Stimulated activated naive CD4-positive, alpha-beta T cell (primary cell): Measurements from ENCODE around the gene ADAMTS15.

Source experiments
- DNase-seq, 6 experiments: peaks; one replicate each; lab custom pipeline; 2025; lab: John Stamatoyannopoulos, UW

The ADAMTS15 gene

DNA sequence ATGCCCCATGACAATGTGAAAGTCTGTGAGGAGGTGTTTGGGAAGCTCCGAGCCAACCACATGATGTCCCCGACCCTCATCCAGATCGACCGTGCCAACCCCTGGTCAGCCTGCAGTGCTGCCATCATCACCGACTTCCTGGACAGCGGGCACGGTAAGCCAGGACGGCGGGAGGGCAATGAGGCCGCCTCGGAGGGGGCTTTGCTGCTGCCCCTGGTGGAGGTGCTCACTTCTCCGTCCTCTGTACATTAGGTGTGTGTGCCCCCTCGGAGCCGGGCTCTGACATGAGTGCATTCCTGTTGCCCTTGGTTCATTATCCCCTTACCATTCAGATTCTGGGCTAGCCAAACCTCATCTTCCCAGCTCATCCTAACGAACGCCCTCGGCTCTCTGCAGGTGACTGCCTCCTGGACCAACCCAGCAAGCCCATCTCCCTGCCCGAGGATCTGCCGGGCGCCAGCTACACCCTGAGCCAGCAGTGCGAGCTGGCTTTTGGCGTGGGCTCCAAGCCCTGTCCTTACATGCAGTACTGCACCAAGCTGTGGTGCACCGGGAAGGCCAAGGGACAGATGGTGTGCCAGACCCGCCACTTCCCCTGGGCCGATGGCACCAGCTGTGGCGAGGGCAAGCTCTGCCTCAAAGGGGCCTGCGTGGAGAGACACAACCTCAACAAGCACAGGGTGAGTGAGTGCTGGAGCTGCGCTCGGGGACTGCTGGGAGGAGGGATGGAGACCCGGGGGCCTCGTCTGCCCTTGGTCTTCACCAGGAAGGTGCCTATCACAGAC, 13.8 kb downstream of the ADAMTS15 start:
- no peak for DNase-seq

DNA sequence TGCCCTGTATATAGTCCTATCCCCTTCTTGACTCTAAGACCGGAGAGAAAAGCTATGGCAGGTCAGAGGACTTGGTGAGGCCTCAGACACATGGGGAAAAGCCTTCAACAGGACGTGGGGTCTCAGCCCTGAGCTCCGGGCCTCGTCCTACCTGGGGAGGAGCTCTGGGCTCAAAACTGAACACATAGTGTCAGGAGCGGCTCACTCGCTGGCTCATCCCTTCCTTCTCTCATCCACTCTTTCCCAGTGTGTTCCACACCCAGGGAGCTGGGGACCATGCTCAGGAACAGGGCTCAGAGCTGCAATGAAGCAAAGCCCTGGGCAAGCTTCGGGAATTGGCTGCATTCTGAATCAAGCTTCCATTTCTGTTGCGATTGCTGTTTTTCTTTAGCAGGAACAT, 14.5 kb downstream of the ADAMTS15 start:
- no peak for DNase-seq

DNA sequence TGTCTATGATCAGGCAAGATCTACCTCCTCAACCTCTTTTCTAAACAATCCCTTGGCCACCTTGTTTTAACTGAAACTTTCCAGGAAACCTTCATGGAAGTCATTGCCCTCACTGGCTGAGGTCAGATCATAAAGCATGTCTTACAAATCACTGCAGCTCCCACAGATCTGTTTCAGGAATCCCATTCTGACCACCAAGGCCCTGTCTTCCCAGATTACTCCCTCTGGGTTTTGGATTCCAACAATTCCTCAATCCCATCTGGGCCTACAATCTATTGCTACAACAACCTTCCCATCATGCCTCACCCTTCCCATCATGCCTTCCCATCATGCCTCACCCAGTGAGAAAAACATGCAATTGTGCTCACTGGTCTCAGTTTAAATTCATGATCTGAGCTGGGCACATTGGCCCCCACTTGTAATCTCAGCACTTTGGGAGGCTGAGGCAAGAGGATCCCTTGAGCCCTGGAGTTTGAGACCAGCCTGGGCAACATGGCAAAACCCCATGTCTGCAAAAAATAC, 15.9 kb downstream of the ADAMTS15 start:
- no peak for DNase-seq

DNA sequence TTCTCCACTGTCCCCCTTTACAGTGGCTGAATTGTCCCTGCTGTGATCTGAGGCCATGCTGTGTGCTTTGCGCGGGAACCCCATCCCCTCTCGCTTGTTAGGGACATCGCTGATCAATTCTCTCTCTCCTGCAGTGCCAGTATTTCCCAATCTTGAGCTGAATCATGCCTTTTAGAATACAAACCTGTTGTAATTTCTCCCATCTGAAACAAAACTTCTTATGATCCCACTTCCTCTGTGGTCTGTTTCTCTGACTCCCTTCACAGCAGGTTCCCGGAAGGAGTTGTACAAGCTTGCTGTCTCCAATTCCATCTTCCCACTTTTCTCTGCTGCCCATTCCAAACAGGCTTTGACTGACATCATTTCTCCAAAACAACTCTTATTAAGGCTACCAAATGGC, 16.8 kb downstream of the ADAMTS15 start:
- no peak for DNase-seq

DNA sequence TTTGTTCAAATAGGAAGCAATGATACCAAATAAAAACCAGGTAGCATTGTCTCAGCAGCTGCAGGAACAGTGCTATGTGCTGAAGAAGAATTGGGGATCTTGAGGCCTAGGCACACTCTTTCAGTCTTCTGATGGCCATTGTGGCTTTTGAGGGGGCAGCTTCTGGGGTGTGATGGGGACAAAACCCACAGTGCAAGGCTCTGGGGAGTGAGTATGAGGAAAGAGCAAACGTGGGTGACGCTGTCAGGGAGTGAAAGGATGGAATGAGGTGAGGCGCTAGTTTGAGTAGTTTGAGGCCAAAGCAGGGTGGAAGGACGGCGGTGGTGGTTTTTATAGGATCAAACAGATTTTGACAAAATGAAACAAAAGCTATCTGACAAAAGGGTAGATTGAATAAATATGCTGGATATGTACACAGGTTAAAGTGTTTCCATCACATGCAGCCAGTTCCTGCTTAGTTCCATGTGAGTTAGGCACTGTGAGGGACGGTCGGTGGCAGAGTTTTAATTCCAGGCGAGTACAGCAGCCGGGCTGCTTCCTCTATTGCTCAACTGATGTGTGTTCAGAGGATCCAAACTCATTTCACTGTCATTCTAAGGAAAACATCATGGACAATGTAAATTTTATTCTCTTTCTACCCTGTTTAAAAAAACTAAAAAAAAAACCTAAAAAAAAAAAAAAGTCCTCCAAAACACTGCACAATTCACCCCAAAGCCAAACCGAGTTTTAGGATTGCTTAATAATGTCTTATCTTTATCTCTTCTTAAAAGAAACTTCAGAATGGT, 18.9 kb downstream of the ADAMTS15 start:
- no peak for DNase-seq

DNA sequence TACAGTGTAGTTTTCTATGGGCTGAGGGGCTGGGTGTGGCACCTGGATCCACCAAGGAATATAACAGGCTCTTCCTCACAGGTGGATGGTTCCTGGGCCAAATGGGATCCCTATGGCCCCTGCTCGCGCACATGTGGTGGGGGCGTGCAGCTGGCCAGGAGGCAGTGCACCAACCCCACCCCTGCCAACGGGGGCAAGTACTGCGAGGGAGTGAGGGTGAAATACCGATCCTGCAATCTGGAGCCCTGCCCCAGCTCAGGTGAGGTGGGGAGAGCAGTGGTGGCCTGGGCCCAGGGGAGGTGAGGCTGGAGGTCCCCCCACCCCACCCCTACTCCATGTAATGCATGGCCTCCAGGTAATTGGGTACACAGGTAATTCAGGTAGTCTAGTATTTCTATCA, 20.7 kb downstream of the ADAMTS15 start:
- DNase-seq = no peak

DNA sequence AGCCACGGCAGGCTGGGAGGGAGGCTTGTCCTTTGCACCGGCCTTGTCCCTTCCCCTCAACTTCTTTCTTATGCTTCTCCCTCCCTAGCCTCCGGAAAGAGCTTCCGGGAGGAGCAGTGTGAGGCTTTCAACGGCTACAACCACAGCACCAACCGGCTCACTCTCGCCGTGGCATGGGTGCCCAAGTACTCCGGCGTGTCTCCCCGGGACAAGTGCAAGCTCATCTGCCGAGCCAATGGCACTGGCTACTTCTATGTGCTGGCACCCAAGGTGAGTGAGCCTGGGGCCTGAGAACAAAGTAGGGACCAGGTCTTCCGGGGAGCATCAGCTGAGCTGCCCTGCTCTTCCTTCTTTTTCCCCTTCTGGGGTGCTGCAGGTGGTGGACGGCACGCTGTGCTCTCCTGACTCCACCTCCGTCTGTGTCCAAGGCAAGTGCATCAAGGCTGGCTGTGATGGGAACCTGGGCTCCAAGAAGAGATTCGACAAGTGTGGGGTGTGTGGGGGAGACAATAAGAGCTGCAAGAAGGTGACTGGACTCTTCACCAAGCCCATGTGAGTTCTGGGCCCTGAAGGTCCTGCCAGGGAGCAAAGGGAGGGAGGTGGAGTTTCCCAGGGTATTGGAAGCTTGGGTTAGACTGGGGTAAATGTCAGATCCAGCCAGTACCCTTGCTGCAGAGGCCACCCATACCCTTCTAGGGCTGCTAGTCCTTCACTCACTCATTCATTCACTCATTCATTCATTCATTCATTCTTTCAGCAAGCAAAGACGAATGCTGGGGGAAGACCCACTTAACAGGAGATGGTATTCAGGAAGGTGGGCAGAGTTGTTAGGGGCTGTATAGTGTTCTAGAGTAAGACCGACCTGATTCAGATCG, 22.6 kb downstream of the ADAMTS15 start:
- DNase-seq = no peak

DNA sequence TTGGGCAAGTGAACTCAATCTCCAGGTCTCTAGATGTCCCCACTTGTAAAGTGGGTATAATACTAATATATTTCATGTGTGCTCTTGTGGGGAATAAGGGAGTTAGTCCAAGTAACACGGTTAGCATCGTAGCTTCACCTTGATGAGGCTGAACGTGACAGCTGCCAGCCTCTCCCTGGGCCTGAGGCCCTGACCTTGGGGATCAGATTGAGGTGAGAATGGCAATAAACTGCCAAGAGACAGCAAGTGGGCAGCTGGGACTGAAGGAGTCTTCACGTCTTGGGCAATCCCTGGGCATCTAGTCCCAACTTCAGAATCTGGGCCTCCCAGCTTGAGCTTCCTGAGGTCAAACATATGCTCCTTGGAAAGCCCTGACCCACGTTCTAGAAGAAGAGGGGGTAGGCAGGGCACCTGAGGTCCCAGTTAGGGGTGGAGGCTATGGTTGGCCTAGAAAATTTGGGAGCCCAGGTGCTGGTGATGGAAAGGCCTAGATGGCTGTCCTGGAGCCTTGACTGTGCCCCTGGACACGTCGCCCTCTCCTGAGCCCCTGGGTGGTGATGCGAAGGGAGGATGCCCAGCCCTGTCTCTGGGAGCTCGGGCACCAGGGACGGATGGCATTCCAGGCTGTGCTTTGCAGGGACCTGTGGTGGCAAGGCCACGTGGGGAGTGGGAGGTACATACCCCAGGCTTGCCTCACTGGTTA, 23.4 kb downstream of the ADAMTS15 start:
- DNase-seq = no peak

DNA sequence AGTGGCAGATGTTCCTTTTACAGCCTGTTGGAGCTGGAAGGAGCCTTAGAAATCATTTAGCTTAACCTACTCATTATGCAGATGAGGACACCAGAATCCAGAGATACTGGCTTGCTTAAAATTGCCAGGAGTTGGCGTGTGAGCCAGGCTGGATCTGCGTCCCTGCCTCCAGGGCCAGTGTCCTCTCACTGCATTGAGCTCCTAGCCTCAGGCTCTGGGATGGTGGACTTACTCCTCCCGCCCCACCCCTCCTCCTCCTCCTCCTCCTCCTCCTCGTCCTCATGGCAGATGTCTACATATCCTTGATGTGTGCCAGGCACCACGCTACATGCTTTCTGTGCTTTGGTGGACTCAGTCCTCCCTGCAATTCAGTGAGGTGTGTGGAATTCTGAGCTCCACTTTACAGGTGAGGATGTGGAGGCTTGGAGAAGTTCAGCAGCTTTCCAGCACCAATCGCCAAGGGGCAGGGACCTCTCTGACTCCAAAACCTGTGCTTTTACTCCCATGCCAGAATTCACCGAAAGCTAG, 24.1 kb downstream of the ADAMTS15 start:
- no peak for DNase-seq

DNA sequence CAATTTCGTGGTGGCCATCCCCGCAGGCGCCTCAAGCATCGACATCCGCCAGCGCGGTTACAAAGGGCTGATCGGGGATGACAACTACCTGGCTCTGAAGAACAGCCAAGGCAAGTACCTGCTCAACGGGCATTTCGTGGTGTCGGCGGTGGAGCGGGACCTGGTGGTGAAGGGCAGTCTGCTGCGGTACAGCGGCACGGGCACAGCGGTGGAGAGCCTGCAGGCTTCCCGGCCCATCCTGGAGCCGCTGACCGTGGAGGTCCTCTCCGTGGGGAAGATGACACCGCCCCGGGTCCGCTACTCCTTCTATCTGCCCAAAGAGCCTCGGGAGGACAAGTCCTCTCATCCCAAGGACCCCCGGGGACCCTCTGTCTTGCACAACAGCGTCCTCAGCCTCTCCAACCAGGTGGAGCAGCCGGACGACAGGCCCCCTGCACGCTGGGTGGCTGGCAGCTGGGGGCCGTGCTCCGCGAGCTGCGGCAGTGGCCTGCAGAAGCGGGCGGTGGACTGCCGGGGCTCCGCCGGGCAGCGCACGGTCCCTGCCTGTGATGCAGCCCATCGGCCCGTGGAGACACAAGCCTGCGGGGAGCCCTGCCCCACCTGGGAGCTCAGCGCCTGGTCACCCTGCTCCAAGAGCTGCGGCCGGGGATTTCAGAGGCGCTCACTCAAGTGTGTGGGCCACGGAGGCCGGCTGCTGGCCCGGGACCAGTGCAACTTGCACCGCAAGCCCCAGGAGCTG, 24.8 kb downstream of the ADAMTS15 start:
- DNase-seq = no peak

DNA sequence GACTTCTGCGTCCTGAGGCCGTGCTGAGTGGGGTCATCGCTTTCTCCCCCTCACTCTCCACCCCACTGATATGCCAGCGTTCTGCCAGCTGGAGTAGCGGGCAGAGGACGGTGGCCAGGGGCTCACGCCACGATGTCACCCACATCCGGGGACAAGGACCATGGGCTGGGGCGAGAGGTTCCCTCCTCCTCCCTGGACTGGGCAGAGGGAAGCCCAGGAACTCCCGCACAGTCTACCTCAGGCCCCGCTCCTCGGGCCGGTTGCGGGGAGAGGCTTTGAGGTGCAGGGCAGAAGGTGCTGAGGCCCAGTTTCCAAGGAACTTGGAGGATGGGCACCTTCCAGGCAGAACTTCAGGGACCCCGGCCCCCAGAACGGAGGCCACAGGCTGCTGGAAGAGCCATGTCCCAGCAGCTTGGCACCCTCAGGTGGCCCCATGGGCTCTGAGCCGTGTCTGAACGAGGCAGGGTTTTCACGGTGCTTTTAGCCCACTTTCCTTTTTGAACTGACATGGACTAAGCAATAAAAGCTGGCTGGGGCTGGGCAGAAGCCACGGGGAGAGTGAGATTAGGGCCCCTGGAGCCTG, 25.4 kb downstream of the ADAMTS15 start:
- DNase-seq = no peak

DNA sequence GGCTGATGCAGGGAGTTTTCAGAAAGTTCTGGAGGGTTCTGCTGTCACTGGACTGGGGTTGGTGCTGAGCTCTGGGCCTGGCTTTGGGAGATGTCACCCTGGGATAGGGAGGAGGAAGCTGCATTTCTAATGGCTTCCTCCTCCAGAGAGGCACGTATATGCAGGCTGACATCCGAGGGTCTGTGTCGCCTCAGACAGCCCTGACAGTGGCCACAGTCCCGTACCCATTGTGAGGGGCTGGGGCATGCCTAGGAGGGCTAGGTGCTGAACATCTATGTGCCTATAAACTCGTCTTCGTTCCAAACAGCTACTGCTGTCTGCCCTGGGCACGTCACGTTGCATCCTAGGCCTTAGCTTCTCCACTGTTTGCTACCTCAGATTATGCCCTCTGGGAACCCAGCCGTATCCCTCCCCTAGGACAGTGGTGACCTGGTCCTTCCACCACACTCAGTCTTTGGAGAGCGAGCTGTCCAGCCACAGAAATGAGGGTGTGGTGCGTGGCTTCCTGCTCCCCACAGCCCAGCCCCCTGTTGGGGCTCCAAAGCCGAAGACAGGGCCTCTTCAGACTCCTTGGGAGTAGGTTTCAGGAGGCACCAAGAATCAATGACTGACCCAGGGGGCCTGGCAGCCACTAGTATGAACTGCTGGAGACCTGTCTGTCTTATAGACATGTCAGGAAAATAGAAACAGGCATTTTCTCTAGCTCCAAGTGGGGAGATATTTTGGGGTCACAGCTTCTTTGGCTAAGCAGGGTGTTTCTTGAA, 26.4 kb downstream of the ADAMTS15 start:
- DNase-seq = no peak

DNA sequence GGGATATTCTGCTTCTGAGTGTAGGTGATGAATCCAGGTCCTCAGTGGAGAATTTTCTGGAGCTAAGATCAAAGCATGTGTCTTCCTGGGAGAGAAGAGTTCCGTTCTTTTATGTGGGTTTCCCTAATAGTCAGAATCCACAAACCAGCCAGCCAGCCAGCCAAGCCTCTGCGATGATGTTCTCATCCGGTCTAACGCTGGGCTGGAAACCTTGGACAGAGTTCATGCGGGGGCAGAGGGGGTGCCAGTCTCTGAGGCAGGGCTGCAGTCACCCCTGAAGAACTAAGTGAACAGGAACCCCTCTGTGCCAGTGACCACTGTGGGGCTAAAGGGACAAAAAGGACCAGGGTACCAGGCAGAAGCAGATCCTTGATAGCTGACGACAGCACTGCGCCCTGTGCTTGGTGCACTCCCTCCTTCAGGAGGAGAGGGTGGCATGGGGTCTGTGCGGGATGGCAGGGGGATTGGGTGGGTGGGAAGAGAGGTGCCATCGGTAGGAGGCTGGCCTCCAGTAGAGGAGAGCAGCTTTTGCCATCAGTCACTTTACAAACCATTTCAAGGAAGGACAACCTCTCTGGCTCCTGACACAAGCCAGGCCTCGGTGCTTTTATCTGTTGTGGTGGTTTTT, 27.1 kb downstream of the ADAMTS15 start:
- DNase-seq = no peak

DNA sequence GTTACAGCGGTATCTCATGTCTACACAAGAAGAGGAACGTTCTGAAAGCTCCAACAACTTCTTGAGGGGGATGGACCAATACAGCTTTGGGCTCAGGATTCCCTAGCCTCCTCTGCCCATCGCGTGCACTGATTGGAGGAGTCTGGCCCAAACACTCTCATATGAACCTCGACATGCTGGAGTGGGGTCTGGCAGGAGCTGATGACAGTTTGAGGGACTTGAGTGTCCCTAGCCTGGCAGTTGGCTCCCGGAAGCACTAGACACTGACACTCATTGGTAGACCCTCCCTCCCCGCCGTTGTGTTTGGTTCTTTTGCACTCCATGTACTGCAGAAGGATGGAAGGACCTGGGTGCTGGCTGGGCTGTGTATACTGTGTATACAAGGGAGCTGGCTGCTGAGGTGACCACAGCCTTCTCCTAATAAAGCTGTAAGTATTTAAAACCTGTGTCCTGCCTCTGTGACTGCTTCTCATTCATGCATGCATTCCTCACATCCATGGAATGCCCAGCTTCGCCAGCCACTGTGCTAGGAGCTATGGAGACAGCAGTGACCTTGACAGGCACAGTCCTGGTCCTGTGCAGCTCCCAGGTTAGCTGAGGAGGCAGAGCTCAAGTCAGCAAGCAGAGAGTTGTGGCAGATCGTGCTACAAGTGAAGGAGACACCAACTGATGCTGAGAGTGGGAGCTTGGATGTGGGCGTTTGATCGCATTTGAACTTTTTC, 27.9 kb downstream of the ADAMTS15 start:
- no peak for DNase-seq

DNA sequence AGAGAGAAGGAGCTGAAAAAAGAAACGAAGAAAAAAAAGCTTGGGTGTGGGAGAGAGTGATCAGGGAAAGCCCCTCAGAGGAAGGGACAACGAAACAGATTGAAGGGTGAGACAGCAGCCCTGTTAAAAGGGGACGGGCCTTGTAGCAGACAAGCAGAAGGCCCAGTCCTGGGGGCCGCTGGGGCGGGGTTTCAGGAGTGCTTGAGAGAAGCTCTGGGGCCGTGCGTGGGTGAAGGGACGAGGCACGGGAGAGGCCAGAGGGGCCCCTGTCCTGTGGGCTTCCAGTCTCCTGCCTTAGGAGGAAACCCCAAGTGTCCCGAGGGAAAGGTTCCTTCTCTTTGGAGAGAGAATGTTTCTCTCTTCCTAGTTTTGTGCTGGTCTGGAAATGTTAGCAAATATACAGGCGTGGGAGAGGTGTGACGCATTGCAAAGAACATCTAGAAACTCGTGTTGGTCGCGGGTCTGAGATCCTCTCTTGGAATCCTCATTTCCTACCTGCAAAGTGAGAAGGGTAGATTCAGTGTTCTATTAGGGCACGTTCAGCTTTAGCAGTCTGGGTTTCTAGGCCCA, 28.6 kb downstream of the ADAMTS15 start:
- DNase-seq = no peak

DNA sequence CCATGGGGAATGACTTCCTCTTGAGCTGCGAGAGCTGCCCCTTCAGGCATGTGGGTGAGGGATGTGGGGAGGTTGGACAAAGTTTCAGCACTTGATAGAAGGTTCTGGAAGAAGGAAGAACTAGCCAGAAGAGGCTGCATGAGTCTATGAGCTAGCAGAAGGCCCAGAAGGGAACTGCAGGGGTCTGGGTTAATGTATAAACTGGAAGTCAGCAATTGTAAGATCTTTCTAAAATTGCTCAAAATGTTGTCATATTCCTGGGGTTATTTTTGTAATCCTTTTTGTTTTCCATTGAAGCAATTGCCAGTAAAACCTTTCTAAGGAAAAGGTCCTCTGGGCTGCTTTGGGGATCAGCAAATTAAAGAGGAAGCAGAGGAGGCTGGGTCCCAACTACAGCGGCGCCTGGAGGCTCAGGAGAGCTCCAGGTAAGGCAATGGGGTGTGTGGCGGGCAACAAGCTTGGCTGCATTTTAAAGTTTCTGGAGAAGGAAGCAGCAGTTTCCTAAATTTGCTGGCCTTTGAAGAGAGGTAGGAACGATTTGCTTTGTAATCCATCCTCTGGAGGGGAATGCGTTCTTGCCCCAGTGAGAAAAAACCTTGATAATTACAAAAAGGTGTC, 29.2 kb downstream of the ADAMTS15 start:
- DNase-seq = no peak

DNA sequence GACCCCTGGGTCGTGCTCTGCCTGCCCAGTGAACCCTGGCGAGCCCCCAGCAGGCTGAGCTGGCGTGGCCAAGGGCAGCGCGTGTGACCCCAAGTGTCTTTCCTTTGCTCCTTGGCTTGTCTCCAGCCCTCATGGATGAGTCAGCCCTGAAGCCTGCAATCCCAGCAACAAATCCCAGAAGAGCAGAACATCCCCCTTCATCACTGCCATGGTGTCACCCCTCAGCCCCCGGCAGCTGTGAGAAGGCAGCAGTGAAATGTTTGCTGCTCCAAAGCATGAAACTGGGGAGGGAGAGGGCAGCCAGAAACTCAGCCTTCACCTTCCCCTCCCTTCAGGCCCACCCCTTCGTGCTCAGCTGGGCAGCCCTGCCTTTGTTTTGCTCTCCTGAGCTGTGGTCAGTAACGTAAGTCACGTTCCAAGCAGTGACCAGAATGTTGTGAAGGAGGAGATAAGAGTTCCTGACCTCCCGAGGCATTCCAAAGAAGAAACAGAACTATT, 29.8 kb downstream of the ADAMTS15 start:
- DNase-seq = no peak
